ENCODE results near the gene TAB2. TPM values are rescaled to one million over a fixed set of nuclear protein-coding genes. Genes with fewer than 3 reads are reported as not detected.

TAB2 gene
- polyA plus RNA-seq, 2 of the 4 experiments (the other 2 are of a cell fraction) = 23.0 to 49.0 TPM

DNA sequence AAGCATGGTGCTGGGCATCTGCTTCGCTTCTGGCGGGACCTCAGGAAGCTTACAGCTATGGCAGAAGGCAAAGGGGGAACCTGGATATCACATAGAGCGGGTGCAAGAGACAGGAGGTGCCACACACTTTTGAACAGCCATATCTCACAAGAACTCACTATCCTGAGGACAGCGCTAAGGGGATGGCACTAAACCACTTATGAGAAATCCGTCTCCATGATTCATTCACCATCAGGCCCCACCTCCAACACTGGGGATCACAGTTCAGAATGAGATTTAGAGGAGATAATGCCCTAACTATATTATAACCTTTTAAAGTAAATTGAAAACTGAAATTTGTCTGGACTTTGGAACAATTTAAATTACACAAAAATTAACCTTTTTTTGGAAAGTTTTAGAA lies 44.8 kb downstream of the TAB2 start:
- H3K27ac ChIP-seq = no peak overlapping the region
- no peak for DNase-seq (ENCODE audit: low read depth in 1 of 2, low spot score in 1 of 2)
- ATAC-seq = no peak
- no peak overlapping the region for H3K4me2 ChIP-seq
- peaks cover 27% of the 10 kb centered on the region for H3K4me1 ChIP-seq
- TF ChIP-seq MYC (IDR thresholded peaks at IDR 0.05; ENCODE audit: borderline replicate concordance, low read length) (no peak), RARB (CRISPR knock-in tag; IDR thresholded peaks at IDR 0.05) (no peak), HOXB13 (CRISPR knock-in tag; IDR thresholded peaks at IDR 0.05; ENCODE audit: low read depth) (no peak), FOSB (CRISPR knock-in tag; IDR thresholded peaks at IDR 0.05) (no peak), NFE2L2 (conservative IDR thresholded peaks at IDR 0.05; ENCODE audit: low read length) (no peak), FOSL2 (IDR thresholded peaks at IDR 0.05) (no peak), FOSL2 (CRISPR knock-in tag; IDR thresholded peaks at IDR 0.05) (no peak), CBX2 (IDR thresholded peaks at IDR 0.05; ENCODE audit: borderline replicate concordance, low read depth) (no peak), GATA3 (IDR thresholded peaks at IDR 0.05; ENCODE audit: borderline replicate concordance) (no peak), FOXS1 (CRISPR knock-in tag; IDR thresholded peaks at IDR 0.05) (no peak)
- TF ChIP-seq, protein P1, sequence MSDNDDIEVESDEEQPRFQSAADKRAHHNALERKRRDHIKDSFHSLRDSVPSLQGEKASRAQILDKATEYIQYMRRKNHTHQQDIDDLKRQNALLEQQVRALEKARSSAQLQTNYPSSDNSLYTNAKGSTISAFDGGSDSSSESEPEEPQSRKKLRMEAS (IDR thresholded peaks at IDR 0.05) = no peak
- no peak overlapping the region for H3K4me3 ChIP-seq
- no peak for FAIRE-seq
- POLR2A ChIA-PET = no interaction called here
- CTCF ChIA-PET = no interaction called here
- H3K9me3 ChIP-seq = no peaks in the 10 kb centered on the region
- 96% methylated on average over 5 of the region's 5 CpGs for WGBS (ENCODE audit: missing lambda C conversion rate)

DNA sequence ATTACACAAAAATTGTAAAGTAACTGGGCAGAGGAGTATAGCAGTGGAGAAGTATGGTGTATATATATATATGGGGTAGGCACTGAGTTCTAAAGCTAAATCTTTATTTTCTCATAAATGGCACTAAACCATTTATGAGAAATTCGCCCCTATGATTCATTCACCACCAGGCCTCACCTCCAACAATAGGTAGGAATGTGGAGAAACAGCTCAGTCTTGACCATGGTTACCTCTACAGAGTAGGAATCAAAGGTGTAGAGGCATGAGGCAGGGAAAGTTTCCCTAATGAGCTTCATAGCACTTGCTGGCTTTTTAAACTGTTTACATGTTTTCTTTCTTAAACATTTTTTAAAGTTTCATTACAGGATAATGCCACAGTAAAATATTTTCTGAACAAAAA lies 45.6 kb downstream of the TAB2 start:
- CTCF ChIA-PET = no interaction called here
- WGBS (ENCODE audit: missing lambda C conversion rate) = 87% methylated on average over 1 of the region's 1 CpG
- Histone ChIP-seq H3K9me3 (no peaks in the 10 kb centered on the region), H3K4me1 (peaks cover 21% of the 10 kb centered on the region), H3K4me3 (no peak overlapping the region), H3K4me2 (no peak overlapping the region), H3K27ac (no peak overlapping the region)
- POLR2A ChIA-PET = no interaction called here
- ATAC-seq (no peak), DNase-seq (ENCODE audit: low read depth in 1 of 2, low spot score in 1 of 2) (no peak), FAIRE-seq (no peak)
- TF ChIP-seq ZFP36 (IDR thresholded peaks at IDR 0.05; ENCODE audit: borderline replicate concordance, partially characterized antibody) (no peak), GATA3 (IDR thresholded peaks at IDR 0.05; ENCODE audit: borderline replicate concordance) (no peak), PHF8 (IDR thresholded peaks at IDR 0.05; ENCODE audit: borderline replicate concordance, low read depth) (no peak), RAD21 (conservative IDR thresholded peaks at IDR 0.05 in 1 of 2, IDR thresholded peaks at IDR 0.05 in 1 of 2) (no peak), KDM5A (IDR thresholded peaks at IDR 0.05) (no peak), POLR2A (IDR thresholded peaks at IDR 0.05; ENCODE audit: low read length) (no peak), EP300 (IDR thresholded peaks at IDR 0.05) (no peak), ZC3H11A (IDR thresholded peaks at IDR 0.05) (no peak)
- TF ChIP-seq, protein P2, sequence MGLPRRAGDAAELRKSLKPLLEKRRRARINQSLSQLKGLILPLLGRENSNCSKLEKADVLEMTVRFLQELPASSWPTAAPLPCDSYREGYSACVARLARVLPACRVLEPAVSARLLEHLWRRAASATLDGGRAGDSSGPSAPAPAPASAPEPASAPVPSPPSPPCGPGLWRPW (IDR thresholded peaks at IDR 0.05) = no peak

DNA sequence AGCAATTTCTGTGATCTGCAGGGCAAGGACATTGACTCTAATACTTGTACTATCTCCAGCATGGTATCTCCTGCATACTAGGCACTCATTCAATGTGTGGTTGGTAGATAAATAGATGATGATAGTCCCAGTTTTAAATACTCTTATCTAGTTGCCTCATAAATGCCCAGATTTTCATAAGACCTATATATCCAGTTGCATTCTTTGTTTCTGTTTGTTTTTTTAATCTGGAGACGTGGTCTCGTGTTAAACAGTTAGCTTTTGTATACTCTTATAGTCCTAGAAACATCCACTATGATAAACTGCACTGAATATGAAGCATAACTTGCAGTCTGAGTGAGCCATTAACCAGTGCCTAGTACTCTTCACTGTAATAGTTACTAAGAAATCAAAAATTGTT lies 47.0 kb downstream of the TAB2 start:
- H3K9me3 ChIP-seq = no peaks in the 10 kb centered on the region
- no peak overlapping the region for H3K4me2 ChIP-seq
- CTCF ChIA-PET = no interaction called here
- H3K4me3 ChIP-seq = no peak overlapping the region
- ATAC-seq (no peak), FAIRE-seq (no peak), DNase-seq (ENCODE audit: low read depth in 1 of 2, low spot score in 1 of 2) (no peak)
- H3K4me1 ChIP-seq = peaks cover 13% of the 10 kb centered on the region; the same call in 2 of the 3 replicates
- H3K27ac ChIP-seq = no peak overlapping the region
- WGBS (ENCODE audit: missing lambda C conversion rate) = 75% methylated on average over 2 of the region's 2 CpGs
- POLR2A ChIA-PET = no interaction called here
- TF ChIP-seq HOXB13 (CRISPR knock-in tag; IDR thresholded peaks at IDR 0.05; ENCODE audit: low read depth) (no peak), EP300 (IDR thresholded peaks at IDR 0.05) (no peak), TFCP2L1 (CRISPR knock-in tag; IDR thresholded peaks at IDR 0.05) (no peak), JUN (IDR thresholded peaks at IDR 0.05) (no peak), HOXB5 (CRISPR knock-in tag; IDR thresholded peaks at IDR 0.05) (no peak), EHF (CRISPR knock-in tag; IDR thresholded peaks at IDR 0.05) (no peak), CHD2 (IDR thresholded peaks at IDR 0.05; ENCODE audit: low read length, partially characterized antibody) (no peak), RARB (CRISPR knock-in tag; IDR thresholded peaks at IDR 0.05) (no peak), POLR2AphosphoS2 (conservative IDR thresholded peaks at IDR 0.05; ENCODE audit: low read length) (no peak), ZC3H11A (IDR thresholded peaks at IDR 0.05) (no peak), MAFK (IDR thresholded peaks at IDR 0.05; ENCODE audit: partially characterized antibody) (no peak), FOXS1 (CRISPR knock-in tag; IDR thresholded peaks at IDR 0.05) (no peak), PHF8 (IDR thresholded peaks at IDR 0.05; ENCODE audit: borderline replicate concordance, low read depth) (no peak), HOXA7 (CRISPR knock-in tag; IDR thresholded peaks at IDR 0.05) (no peak)
- TF ChIP-seq, protein P3, sequence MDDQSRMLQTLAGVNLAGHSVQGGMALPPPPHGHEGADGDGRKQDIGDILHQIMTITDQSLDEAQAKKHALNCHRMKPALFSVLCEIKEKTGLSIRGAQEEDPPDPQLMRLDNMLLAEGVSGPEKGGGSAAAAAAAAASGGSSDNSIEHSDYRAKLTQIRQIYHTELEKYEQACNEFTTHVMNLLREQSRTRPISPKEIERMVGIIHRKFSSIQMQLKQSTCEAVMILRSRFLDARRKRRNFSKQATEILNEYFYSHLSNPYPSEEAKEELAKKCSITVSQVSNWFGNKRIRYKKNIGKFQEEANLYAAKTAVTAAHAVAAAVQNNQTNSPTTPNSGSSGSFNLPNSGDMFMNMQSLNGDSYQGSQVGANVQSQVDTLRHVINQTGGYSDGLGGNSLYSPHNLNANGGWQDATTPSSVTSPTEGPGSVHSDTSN (IDR thresholded peaks at IDR 0.05) = no peak
- TF ChIP-seq, protein P4, sequence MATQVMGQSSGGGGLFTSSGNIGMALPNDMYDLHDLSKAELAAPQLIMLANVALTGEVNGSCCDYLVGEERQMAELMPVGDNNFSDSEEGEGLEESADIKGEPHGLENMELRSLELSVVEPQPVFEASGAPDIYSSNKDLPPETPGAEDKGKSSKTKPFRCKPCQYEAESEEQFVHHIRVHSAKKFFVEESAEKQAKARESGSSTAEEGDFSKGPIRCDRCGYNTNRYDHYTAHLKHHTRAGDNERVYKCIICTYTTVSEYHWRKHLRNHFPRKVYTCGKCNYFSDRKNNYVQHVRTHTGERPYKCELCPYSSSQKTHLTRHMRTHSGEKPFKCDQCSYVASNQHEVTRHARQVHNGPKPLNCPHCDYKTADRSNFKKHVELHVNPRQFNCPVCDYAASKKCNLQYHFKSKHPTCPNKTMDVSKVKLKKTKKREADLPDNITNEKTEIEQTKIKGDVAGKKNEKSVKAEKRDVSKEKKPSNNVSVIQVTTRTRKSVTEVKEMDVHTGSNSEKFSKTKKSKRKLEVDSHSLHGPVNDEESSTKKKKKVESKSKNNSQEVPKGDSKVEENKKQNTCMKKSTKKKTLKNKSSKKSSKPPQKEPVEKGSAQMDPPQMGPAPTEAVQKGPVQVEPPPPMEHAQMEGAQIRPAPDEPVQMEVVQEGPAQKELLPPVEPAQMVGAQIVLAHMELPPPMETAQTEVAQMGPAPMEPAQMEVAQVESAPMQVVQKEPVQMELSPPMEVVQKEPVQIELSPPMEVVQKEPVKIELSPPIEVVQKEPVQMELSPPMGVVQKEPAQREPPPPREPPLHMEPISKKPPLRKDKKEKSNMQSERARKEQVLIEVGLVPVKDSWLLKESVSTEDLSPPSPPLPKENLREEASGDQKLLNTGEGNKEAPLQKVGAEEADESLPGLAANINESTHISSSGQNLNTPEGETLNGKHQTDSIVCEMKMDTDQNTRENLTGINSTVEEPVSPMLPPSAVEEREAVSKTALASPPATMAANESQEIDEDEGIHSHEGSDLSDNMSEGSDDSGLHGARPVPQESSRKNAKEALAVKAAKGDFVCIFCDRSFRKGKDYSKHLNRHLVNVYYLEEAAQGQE (IDR thresholded peaks at IDR 0.05) = no peak
- TF ChIP-seq, protein P5, sequence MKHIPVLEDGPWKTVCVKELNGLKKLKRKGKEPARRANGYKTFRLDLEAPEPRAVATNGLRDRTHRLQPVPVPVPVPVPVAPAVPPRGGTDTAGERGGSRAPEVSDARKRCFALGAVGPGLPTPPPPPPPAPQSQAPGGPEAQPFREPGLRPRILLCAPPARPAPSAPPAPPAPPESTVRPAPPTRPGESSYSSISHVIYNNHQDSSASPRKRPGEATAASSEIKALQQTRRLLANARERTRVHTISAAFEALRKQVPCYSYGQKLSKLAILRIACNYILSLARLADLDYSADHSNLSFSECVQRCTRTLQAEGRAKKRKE (CRISPR knock-in tag; IDR thresholded peaks at IDR 0.05; ENCODE audit: low read depth) = no peak
